Neutrophil (primary cell): Measurements from ENCODE around the gene RTP3.

ENCODE experiments used
- H3K27ac ChIP-seq: fragments of 200-600 bp; sonication (generic); 2 replicates; pipeline ENCODE4 v1.5.1; 2016; ENCODE audit warnings: mild to moderate bottlenecking, moderate library complexity
- H3K27me3 ChIP-seq: fragments of 200-600 bp; sonication (generic); 2 replicates; pipeline ENCODE4 v1.6.0; 2016; ENCODE audit warnings: mild to moderate bottlenecking
- H3K36me3 ChIP-seq: fragments of 200-600 bp; sonication (generic); 2 replicates; pipeline ENCODE4 v1.5.1; 2017
- H3K4me1 ChIP-seq, 2 experiments: fragments of 200-600 bp in 1 of 2; sonication (generic) in 1 of 2; 1 replicate in 1 of 2; 2 replicates in 1 of 2; pipeline versions ENCODE4 v1.5.1 to v1.6.1; 2013 to 2016; ENCODE audit warnings: low read depth in 1 of 2, low read length in 1 of 2, mild to moderate bottlenecking in 1 of 2, moderate library complexity in 1 of 2; ENCODE audit not compliant: control insufficient read depth in 1 of 2, insufficient read depth in 1 of 2
- H3K4me3 ChIP-seq, 2 experiments: fragments of 200-600 bp in 1 of 2; sonication (generic) in 1 of 2; 1 replicate in 1 of 2; 2 replicates in 1 of 2; pipeline ENCODE4 v1.5.1; 2013 to 2016; ENCODE audit warnings: low read depth in 1 of 2, low read length in 1 of 2, mild to moderate bottlenecking in 1 of 2, moderate library complexity in 1 of 2
- H3K9me3 ChIP-seq: fragments of 200-600 bp; sonication (generic); 2 replicates; pipeline ENCODE4 v1.5.1; 2016
- CTCF ChIP-seq: fragments of 200-600 bp; sonication (generic); IDR thresholded peaks from 2 replicates; pipeline ENCODE4 v1.5.1; 2016; ENCODE audit warnings: antibody characterized with exemption

Gene RTP3

GRCh38 chr3:46495901-46496456 lies 1.8 kb upstream of the RTP3 start:
- no peaks in the 10 kb centered on the region for H3K9me3 ChIP-seq
- TF ChIP-seq CTCF = no peak

GRCh38 chr3:46496746-46497555 lies 825 bp upstream of the RTP3 start:
- no peak for TF ChIP-seq CTCF
- Histone ChIP-seq H3K4me3 (no peak overlapping the region), H3K36me3 (no peaks in the 10 kb centered on the region), H3K27ac (no peak overlapping the region), H3K9me3 (no peaks in the 10 kb centered on the region), H3K27me3 (no peaks in the 10 kb centered on the region), H3K4me1 (no peaks in the 10 kb centered on the region)

More at GRCh38 chr3:46495901-46496456, 1.8 kb upstream of the RTP3 start:
- Histone ChIP-seq H3K27ac (no peak overlapping the region), H3K4me3 (no peak overlapping the region), H3K4me1 (no peaks in the 10 kb centered on the region), H3K36me3 (no peaks in the 10 kb centered on the region), H3K27me3 (no peaks in the 10 kb centered on the region)

- Histone ChIP-seq H3K9me3 (no peaks in the 10 kb centered on the region), H3K36me3 (no peaks in the 10 kb centered on the region), H3K4me1 (no peaks in the 10 kb centered on the region), H3K4me3 (no peak overlapping the region), H3K27me3 (no peaks in the 10 kb centered on the region), H3K27ac (no peak overlapping the region)
- no peak for TF ChIP-seq CTCF
These were observed 1.2 kb downstream of the RTP3 start for GRCh38 chr3:46498916-46499519.

GRCh38 chr3:46500656-46501635 lies 3.2 kb downstream of the RTP3 start:
- H3K27me3 ChIP-seq = no peaks in the 10 kb centered on the region
- TF ChIP-seq CTCF = no peak
- no peaks in the 10 kb centered on the region for H3K36me3 ChIP-seq
- H3K4me1 ChIP-seq = no peaks in the 10 kb centered on the region
- no peak overlapping the region for H3K27ac ChIP-seq
- H3K9me3 ChIP-seq = no peaks in the 10 kb centered on the region
- H3K4me3 ChIP-seq = no peak overlapping the region

- Histone ChIP-seq H3K36me3 (no peaks in the 10 kb centered on the region), H3K4me3 (no peak overlapping the region), H3K27ac (no peak overlapping the region), H3K27me3 (peaks cover 3% of the 10 kb centered on the region), H3K4me1 (no peaks in the 10 kb centered on the region), H3K9me3 (no peaks in the 10 kb centered on the region)
- TF ChIP-seq CTCF = no peak
These were observed 3.9 kb downstream of the RTP3 start for GRCh38 chr3:46501702-46502101.
